T47D (cell line): ENCODE measurements around the gene CDKAL1.

Source experiments
- DNase-seq, 2 experiments: peaks; one replicate each; pipeline versions ENCODE4 v3.0.0 to v3.0.0-alpha.2; 2011 to 2012; ENCODE audit warnings: low read depth in 1 of 2, low spot score in 1 of 2
- JUND ChIP-seq: IDR thresholded peaks from 2 replicates; pipeline ENCODE4 v1.6.1; 2012; ENCODE audit warnings: low read depth
- in situ Hi-C: cut with HindIII; loops from 2 replicates; pipeline ENCODE4 v1.10.0; 2016; ENCODE audit warnings: low sequenced_read_pairs, low pct_unique_long_range_greater_than_20kb

Gene CDKAL1

GRCh38 chr6:21116736-21117135, 582.5 kb downstream of the CDKAL1 start:
- TF ChIP-seq JUND: no peak
- no peak for DNase-seq
- in situ Hi-C loops: no loop called here

GRCh38 chr6:21118216-21118780, 584.0 kb downstream of the CDKAL1 start:
- in situ Hi-C loops: no loop called here
- no peak for TF ChIP-seq JUND

DNA sequence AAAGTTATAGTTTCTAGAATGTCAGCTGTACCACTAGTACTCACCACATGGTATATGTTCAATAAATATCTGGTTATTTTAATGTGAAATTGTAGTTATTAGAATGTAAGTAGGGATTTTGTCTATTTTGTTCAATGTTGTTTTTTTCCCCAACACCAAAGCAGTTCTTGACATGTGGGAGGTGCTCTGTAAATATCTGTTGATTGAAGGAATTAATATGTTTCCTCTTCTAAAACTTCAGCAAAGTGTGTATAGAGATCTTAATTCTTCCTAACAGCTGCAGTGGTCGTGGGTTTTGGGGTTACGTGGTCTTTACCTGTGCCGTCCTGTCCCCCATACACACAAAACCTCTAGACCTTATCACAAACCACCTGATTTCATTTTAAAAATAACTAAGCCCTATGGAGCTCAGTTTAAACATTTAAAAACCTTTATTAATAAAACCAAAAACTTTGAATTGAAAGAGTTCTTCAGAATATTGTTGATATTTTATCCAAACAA, 587.4 kb downstream of the CDKAL1 start:
- no peak for DNase-seq
- TF ChIP-seq JUND: no peak
- in situ Hi-C loops: no loop called here

More at GRCh38 chr6:21118216-21118780, 584.0 kb downstream of the CDKAL1 start:
- no peak for DNase-seq

- TF ChIP-seq JUND: no peak
- in situ Hi-C loops: no loop called here
- no peak for DNase-seq
These were observed 589.5 kb downstream of the CDKAL1 start for GRCh38 chr6:21123507-21124436.

- no peak for TF ChIP-seq JUND
- DNase-seq: no peak
- in situ Hi-C loops: no loop called here
These were observed 594.3 kb downstream of the CDKAL1 start for GRCh38 chr6:21128601-21129000.

DNA sequence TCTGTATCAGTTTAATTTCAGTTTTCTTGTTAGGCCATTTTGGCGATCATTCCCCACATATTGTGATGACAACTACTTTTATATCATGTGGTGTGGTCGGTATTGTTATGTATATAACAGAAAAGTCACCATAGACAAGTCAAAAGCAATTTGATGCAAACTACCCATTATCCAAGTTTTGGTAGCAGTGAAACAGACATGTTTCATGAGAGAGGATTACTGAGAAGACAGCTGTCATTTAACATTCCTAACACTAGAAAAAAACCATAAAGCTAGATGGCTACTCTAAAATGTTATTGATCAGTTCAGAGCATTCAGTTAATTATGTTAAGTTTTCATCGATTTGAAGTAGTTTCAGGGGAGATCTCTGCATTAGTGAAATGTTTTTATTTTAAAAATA, 597.1 kb downstream of the CDKAL1 start:
- no peak for TF ChIP-seq JUND
- in situ Hi-C loops: no loop called here
- DNase-seq: no peak

DNA sequence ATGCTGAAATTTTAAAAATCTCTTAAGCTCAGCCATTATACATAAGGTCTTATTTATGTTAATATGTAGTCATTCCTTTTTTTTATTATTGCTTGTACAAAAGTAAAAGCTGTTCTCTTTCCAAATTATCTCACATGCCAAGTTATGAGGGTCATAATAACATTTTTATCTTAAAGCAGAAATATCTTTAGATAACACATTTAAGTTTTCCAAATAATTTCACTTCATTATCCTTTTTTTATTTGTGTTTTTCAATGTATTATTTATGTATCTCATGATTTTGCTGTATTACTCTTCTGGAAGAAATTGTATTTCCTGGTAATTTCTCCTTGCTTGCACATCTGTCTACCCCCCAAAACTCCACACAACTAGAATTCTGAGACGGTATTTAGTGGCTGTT, 598.2 kb downstream of the CDKAL1 start:
- in situ Hi-C loops: no loop called here
- no peak for DNase-seq
- no peak for TF ChIP-seq JUND

DNA sequence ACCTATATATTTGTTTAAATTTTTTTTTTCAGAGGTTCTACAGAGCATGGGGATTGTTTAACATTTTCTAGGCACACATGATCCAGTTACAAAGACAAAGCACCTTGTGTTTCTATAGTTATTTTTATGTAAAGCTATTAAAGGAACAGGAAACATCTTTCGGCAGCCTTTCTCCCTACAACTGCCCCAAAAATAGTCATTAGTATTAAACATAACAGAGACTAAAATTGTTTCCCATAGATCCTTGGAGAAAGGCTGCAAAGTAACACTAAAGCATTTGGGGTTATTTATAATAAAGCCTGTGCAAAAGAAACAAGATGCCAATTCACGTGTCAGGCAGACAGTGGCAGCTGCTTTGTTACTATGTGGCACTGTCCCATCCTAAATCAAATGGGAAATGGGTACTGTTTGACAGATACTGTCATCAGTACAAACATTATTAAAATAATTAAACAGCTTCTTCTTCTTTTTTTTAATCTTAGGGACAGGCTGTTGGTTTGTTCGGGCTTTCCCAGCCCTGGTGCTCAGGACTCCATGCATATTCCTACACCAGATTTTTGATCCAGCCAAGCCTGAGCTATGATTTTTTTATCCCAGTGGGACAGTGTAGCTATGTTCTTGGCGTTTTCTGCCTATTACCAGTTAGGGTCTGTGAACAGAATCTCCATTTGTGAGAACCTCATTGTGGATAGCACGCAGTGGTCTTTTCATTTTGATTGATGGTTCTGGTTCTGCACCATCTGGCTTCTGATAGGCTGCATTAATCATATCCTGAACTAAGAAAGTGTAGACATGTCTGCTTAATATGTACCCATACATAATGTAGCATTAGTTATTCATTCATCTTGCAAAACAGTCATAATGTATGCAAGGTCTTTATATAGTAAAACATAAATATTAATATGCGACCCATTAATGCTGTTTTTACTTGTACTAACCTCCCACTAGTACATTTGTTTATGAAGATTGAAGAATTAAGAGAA, 598.9 kb downstream of the CDKAL1 start:
- no peak for TF ChIP-seq JUND
- no peak for DNase-seq
- in situ Hi-C loops: no loop called here

DNA sequence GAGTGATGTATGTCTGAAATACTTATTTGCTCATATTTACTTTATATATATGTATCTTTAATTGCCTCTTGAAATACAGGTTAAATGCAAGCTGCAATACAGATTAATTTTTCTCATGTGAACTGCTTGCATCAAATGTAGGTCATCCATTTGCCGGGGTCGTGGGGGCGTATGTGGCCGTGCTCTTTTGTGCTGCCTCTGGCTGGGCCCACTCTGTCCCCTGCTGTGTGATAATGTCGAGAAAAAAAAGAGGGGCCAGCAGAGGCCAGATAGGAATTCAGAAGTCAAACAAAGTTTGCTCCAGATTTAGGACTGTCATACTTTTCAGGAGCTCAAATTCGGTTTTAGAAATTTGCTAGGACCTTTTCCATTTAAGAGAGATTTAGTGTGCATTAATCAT, 599.6 kb downstream of the CDKAL1 start:
- no peak for DNase-seq

GRCh38 chr6:21134356-21134755, 600.1 kb downstream of the CDKAL1 start:
- no peak for DNase-seq
- in situ Hi-C loops: no loop called here
- no peak for TF ChIP-seq JUND

More for the DNA sequence above, 599.6 kb downstream of the CDKAL1 start:
- in situ Hi-C loops: no loop called here
- TF ChIP-seq JUND: no peak

DNA sequence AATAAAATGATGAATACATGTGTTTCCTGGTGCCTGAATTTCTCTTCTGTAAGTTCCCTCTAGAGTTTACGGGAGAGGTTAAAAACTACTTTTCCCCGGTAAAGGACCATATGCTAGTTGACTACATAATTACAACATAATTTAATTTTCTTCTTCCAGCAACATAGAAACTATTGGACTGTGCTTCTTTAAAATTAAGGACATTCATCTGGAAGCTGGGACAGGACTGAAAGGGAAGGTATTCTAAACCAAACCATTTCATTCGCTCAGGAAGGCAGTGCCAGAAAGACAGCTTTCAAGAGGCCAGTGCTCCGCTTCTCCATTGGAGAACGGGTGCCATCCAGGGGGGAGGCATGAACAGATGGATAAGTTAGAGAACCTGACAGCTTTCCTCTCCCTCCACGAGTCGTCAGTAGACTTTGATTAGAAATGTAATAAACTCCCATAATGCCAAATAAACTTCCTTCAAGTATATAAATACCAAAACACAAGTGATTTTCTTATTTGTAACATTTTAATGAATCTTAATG, 601.3 kb downstream of the CDKAL1 start:
- in situ Hi-C loops: no loop called here
- TF ChIP-seq JUND: no peak
- no peak for DNase-seq
